Neural cell (in vitro differentiated cells): ENCODE results near the gene CACNA1D. TPM values are rescaled to one million over a fixed set of nuclear protein-coding genes. Genes with fewer than 3 reads are reported as not detected.

Experiments
- H2AFZ ChIP-seq: fragments of 200-600, 300-800 bp; sonication (generic), shearing (Covaris generic); 2 replicates; pipeline ENCODE4 v1.6.0; 2014; ENCODE audit warnings: low read depth, mild to moderate bottlenecking, antibody characterized with exemption, low read length, moderate library complexity
- H3F3A ChIP-seq: fragments of 200-600 bp; shearing (Covaris generic); 2 replicates; pipeline ENCODE4 v1.6.1; 2016; ENCODE audit warnings: mild to moderate bottlenecking, moderate library complexity, mixed read lengths, antibody characterized with exemption, low read length; ENCODE audit not compliant: insufficient read depth, poor library complexity, severe bottlenecking
- H3K27ac ChIP-seq: fragments of 200-600, 300-800 bp; sonication (generic), shearing (Covaris generic); 2 replicates; pipeline ENCODE4 v1.5.1; 2014; ENCODE audit warnings: mild to moderate bottlenecking, low read length, moderate library complexity
- H3K27me3 ChIP-seq: fragments of 300-800, 200-600 bp; sonication (generic), shearing (Covaris generic); 2 replicates; pipeline ENCODE4 v1.6.0; 2014; ENCODE audit warnings: mild to moderate bottlenecking, low read depth, low read length, moderate library complexity; ENCODE audit not compliant: insufficient read depth
- H3K36me3 ChIP-seq: fragments of 300-800, 200-600 bp; sonication (generic), shearing (Covaris generic); 2 replicates; pipeline ENCODE4 v1.5.1; 2014; ENCODE audit warnings: mild to moderate bottlenecking, antibody characterized with exemption, low read length, moderate library complexity; ENCODE audit not compliant: insufficient read depth
- H3K4me2 ChIP-seq: fragments of 300-800, 200-600 bp; sonication (generic), shearing (Covaris generic); 2 replicates; pipeline ENCODE4 v1.6.0; 2014; ENCODE audit warnings: mild to moderate bottlenecking, low read length
- H3K4me3 ChIP-seq: fragments of 300-800, 200-600 bp; sonication (generic), shearing (Covaris generic); 2 replicates; pipeline ENCODE4 v1.5.1; 2014; ENCODE audit warnings: mild to moderate bottlenecking, low read length, moderate library complexity
- H3K79me2 ChIP-seq: fragments of 200-600 bp; shearing (Covaris generic); replicated peaks from 2 replicates; pipeline ENCODE4 v1.6.0; 2014; ENCODE audit warnings: mild to moderate bottlenecking, low read length, moderate library complexity; ENCODE audit not compliant: insufficient read depth
- H3K9ac ChIP-seq: fragments of 300-800, 200-600 bp; sonication (generic), shearing (Covaris generic); 2 replicates; pipeline ENCODE4 v1.6.1; 2016; ENCODE audit warnings: mild to moderate bottlenecking, low read length, mixed read lengths
- H3K9me2 ChIP-seq: fragments of 200-600 bp; shearing (Covaris generic); 2 replicates; pipeline ENCODE4 v1.6.1; 2016; ENCODE audit warnings: mild to moderate bottlenecking, low read length, mixed read lengths; ENCODE audit not compliant: insufficient read depth
- H3K9me3 ChIP-seq: fragments of 200-600, 300-800 bp; sonication (generic), shearing (Covaris generic); 2 replicates; pipeline ENCODE4 v1.6.1; 2016; ENCODE audit warnings: mild to moderate bottlenecking, mixed run types, low read length, moderate library complexity, mixed read lengths
- H4K20me1 ChIP-seq: fragments of 200-600 bp; shearing (Covaris generic); 2 replicates; pipeline ENCODE4 v1.6.1; 2016; ENCODE audit warnings: mild to moderate bottlenecking, mixed run types; ENCODE audit not compliant: insufficient read depth
- EP300 ChIP-seq: fragments of 450-650 bp; conservative IDR thresholded peaks from 2 replicates; pipeline ENCODE4 v1.6.1; 2014; ENCODE audit warnings: antibody characterized with exemption, mild to moderate bottlenecking, moderate library complexity; ENCODE audit not compliant: poor library complexity, severe bottlenecking
- EZH2 ChIP-seq: fragments of 200-600, 300-800 bp; shearing (Covaris generic), sonication (generic); IDR thresholded peaks from 2 replicates; pipeline ENCODE4 v1.6.1; 2014; ENCODE audit warnings: antibody characterized with exemption, low read length, borderline replicate concordance, mild to moderate bottlenecking; ENCODE audit not compliant: insufficient read depth, poor library complexity, severe bottlenecking
- MXI1 ChIP-seq: fragments of 450-650 bp; conservative IDR thresholded peaks from 2 replicates; pipeline ENCODE4 v1.6.1; 2014; ENCODE audit warnings: antibody characterized with exemption, mild to moderate bottlenecking; ENCODE audit not compliant: poor library complexity, severe bottlenecking
- POLR2AphosphoS5 ChIP-seq: IDR thresholded peaks from 2 replicates; pipeline ENCODE4 v1.6.1; 2012
- RAD21 ChIP-seq: fragments of 450-650 bp; conservative IDR thresholded peaks from 2 replicates; pipeline ENCODE4 v1.6.1; 2014; ENCODE audit warnings: antibody characterized with exemption, mild to moderate bottlenecking, moderate library complexity
- REST ChIP-seq: IDR thresholded peaks from 2 replicates; pipeline ENCODE4 v1.6.1; 2012; ENCODE audit warnings: borderline replicate concordance
- SMC3 ChIP-seq: fragments of 450-650 bp; conservative IDR thresholded peaks from 2 replicates; pipeline ENCODE4 v1.6.1; 2014; ENCODE audit warnings: antibody characterized with exemption, mild to moderate bottlenecking, moderate library complexity; ENCODE audit not compliant: poor library complexity
- TAF1 ChIP-seq: IDR thresholded peaks from 2 replicates; pipeline ENCODE4 v1.6.1; 2012; ENCODE audit warnings: low read depth
- polyA plus RNA-seq: library from polyadenylated mRNA; depleted of rRNA; stranded (reverse); fragments of >200 nt; gene quantifications from 2 replicates; pipeline ENCODE4 v1.2.3, GENCODE V29; 2014
- TF ChIP-seq, protein P1 (sequence below): fragments of 450-650 bp; IDR thresholded peaks from 2 replicates; pipeline ENCODE4 v1.5.1; 2014; ENCODE audit warnings: antibody characterized with exemption, mild to moderate bottlenecking, moderate library complexity; ENCODE audit not compliant: poor library complexity, severe bottlenecking

The CACNA1D gene
- polyA plus RNA-seq, 1 donor from 2014 or later = 22.5 TPM

GRCh38 chr3:53807117-53807810 is 312.9 kb downstream of the CACNA1D start:
- TF ChIP-seq RAD21 (no peak), SMC3 (no peak), EP300 (no peak), MXI1 (no peak), POLR2AphosphoS5 (no peak), REST (no peak)
- TF ChIP-seq, protein P1, sequence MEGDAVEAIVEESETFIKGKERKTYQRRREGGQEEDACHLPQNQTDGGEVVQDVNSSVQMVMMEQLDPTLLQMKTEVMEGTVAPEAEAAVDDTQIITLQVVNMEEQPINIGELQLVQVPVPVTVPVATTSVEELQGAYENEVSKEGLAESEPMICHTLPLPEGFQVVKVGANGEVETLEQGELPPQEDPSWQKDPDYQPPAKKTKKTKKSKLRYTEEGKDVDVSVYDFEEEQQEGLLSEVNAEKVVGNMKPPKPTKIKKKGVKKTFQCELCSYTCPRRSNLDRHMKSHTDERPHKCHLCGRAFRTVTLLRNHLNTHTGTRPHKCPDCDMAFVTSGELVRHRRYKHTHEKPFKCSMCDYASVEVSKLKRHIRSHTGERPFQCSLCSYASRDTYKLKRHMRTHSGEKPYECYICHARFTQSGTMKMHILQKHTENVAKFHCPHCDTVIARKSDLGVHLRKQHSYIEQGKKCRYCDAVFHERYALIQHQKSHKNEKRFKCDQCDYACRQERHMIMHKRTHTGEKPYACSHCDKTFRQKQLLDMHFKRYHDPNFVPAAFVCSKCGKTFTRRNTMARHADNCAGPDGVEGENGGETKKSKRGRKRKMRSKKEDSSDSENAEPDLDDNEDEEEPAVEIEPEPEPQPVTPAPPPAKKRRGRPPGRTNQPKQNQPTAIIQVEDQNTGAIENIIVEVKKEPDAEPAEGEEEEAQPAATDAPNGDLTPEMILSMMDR = no peak
- Histone ChIP-seq H3F3A (no peaks in the 10 kb centered on the region), H3K9me2 (no peaks in the 10 kb centered on the region), H3K79me2 (no peaks in the 10 kb centered on the region), H3K9me3 (no peaks in the 10 kb centered on the region), H3K4me2 (no peak overlapping the region), H3K4me3 (no peak overlapping the region), H3K27ac (no peak overlapping the region), H3K9ac (no peak overlapping the region), H4K20me1 (no peaks in the 10 kb centered on the region), H3K27me3 (no peaks in the 10 kb centered on the region), H3K36me3 (peaks cover 4% of the 10 kb centered on the region), H2AFZ (no peak overlapping the region)

DNA sequence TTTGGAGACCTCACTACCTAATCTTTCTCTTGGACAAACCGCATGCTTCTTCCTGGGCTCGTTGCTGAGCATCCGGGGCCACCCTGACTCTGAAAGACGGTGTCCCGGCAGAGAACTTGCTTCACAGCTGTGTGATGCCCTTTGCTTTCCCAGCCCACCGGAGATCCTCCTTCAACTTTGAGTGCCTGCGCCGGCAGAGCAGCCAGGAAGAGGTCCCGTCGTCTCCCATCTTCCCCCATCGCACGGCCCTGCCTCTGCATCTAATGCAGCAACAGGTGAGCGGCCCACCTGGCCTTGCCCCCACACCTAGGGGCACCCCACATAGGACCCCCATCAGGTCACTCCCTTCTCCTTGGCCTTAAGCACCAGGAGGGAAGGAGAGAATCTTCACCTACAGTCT is 314.1 kb downstream of the CACNA1D start:
- Histone ChIP-seq H3K27me3 (no peaks in the 10 kb centered on the region), H4K20me1 (no peaks in the 10 kb centered on the region), H3K79me2 (no peaks in the 10 kb centered on the region), H3K36me3 (peaks cover 4% of the 10 kb centered on the region), H3K9me2 (no peaks in the 10 kb centered on the region), H3K27ac (no peak overlapping the region), H2AFZ (no peak overlapping the region), H3K9ac (no peak overlapping the region), H3K4me3 (no peak overlapping the region), H3F3A (no peaks in the 10 kb centered on the region), H3K4me2 (no peak overlapping the region), H3K9me3 (no peaks in the 10 kb centered on the region)
- no peak for TF ChIP-seq EZH2
- TF ChIP-seq, protein P1 = no peak
- no peak for TF ChIP-seq SMC3
- no peak for TF ChIP-seq TAF1
